ENCODE measurements around the gene RELN. TPM values are rescaled to one million over a fixed set of nuclear protein-coding genes. Genes with fewer than 3 reads are reported as not detected.

RELN gene
- total RNA-seq, 4 donors from 2014 or later = 0.57 to 4.2 (median 1.5) TPM

DNA sequence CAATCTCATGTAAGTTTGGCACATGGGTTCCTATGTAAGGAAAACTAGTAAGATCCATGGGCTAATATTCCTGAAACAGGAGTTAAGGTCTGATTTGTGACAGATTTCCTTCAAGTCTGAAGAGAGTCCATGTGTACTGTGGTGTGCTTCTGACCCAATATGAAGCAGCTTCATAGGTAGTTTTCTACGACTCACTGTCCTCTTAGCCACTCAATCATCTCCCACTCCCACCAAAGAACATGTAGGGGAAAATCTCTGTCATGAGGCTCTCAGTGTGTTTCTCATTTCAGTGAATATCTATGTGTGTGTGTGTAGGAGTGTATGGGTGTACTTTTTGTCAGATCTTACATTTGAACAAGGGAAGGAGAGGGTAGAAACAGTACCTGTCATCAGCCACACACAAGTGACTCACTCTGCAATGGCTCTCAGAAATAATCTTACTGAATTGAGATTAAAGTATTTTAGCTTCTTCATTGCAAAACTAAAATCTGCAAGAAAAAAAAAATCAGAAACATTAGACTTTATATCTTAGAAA, 31.1 kb downstream of the RELN start:
- TF ChIP-seq, protein P1, sequence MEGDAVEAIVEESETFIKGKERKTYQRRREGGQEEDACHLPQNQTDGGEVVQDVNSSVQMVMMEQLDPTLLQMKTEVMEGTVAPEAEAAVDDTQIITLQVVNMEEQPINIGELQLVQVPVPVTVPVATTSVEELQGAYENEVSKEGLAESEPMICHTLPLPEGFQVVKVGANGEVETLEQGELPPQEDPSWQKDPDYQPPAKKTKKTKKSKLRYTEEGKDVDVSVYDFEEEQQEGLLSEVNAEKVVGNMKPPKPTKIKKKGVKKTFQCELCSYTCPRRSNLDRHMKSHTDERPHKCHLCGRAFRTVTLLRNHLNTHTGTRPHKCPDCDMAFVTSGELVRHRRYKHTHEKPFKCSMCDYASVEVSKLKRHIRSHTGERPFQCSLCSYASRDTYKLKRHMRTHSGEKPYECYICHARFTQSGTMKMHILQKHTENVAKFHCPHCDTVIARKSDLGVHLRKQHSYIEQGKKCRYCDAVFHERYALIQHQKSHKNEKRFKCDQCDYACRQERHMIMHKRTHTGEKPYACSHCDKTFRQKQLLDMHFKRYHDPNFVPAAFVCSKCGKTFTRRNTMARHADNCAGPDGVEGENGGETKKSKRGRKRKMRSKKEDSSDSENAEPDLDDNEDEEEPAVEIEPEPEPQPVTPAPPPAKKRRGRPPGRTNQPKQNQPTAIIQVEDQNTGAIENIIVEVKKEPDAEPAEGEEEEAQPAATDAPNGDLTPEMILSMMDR (IDR thresholded peaks at IDR 0.05; ENCODE audit: low read depth) = no peak

DNA sequence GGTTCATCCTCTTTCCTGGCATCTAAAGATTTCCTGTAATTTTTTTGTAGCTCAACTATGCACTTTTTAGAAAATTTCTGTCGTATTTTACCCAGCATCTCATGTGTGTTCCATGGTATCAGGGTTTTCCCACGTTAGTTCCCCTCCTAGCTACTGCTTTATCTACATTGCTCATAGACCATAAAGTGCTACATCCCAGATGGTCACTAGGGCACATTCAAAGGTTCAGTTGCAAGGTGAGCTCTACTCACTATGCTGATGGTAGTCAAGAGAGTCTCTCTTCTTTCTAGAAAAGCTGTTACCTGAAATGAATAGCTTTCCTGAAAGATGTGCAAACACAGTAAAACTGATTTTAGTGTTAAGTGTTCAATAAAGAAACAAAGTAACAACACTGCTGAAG, 33.5 kb downstream of the RELN start:
- TF ChIP-seq, protein P1 (IDR thresholded peaks at IDR 0.05; ENCODE audit: low read depth) = no peak

DNA sequence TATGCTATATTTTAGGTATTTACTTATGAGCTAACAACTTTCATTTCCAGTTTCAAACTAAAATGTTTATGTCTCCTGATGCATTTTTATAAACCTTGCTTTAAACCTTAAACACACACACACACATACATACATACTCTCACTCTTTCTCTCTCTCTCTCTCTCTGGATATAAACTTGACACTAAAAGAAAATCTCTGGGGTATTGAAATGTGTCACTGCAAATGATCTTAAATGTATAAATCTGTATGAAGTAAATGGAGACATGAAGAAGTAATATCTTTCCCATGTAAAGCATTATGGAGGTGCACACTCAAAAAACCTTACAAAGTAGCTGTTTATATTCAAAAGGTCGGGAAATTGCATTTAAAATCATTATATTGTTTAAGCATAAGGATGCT, 37.0 kb downstream of the RELN start:
- TF ChIP-seq, protein P1 (IDR thresholded peaks at IDR 0.05; ENCODE audit: low read depth) = no peak

DNA sequence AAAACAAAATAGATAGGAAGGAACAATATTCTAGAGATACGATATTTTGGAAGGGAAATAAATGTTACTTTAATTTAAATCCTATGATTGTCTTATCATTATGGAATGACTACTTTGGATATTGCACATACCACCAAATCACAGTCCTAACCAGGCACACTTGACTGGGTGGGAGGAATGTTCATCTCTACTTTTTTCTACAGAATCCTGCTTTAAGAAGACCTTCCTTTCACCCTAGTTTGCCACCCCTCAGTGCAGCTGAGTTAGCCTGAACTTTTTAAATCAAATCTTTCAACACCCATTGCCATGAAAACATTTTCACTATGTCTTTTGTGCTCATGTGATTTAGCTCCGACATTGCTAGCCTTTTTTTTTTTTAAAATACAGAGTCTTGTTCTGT, 38.1 kb downstream of the RELN start:
- TF ChIP-seq, protein P1 (IDR thresholded peaks at IDR 0.05; ENCODE audit: low read depth) = no peak

DNA sequence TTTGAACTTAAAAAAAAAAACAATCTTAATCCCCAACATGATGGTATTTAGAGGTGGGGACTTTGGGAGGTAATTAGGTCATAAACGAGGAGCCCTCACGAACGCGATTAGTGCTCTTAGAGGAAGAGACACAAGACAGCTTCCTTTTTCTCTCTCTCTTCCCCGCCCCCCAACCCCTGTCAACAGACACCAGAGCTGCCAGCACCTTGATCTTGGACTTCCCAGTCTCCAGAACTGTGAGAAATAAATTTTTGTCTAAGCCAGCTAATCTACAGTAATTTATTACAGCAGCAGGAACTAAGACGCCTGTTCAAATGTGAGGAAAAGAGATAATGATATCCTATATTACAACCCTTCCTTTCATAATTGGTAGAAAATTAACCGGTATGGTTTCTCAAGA, 40.1 kb downstream of the RELN start:
- TF ChIP-seq, protein P1 (IDR thresholded peaks at IDR 0.05; ENCODE audit: low read depth) = no peak

DNA sequence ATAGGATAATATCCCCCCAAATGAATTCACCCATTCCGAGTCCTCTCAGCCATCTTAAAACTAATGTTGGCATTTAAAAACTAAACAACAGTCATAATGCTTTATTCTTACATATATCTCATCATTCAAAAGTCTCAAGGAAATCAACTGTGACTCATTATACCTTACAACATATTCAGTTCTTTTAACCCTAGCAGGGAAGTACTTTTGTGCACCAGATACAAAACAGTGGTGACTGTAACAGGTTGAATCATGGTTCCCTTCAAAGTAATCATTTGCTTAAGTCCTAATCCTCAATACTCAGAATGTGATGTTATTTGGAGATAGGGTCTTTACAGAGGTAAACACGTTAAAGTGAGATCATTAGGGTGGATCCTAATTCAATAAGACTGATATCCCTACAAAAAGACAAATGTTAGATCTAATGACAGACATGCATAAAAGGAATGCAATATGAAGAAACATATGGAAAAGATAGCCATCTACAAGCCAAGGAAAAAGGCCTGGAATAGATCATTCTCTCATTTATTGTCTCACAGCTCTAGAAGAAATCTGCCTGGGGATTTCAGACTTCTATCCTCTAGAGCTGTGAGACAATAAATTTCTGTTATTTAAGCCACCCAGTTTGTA, 42.3 kb downstream of the RELN start:
- TF ChIP-seq, protein P1 (IDR thresholded peaks at IDR 0.05; ENCODE audit: low read depth) = no peak

DNA sequence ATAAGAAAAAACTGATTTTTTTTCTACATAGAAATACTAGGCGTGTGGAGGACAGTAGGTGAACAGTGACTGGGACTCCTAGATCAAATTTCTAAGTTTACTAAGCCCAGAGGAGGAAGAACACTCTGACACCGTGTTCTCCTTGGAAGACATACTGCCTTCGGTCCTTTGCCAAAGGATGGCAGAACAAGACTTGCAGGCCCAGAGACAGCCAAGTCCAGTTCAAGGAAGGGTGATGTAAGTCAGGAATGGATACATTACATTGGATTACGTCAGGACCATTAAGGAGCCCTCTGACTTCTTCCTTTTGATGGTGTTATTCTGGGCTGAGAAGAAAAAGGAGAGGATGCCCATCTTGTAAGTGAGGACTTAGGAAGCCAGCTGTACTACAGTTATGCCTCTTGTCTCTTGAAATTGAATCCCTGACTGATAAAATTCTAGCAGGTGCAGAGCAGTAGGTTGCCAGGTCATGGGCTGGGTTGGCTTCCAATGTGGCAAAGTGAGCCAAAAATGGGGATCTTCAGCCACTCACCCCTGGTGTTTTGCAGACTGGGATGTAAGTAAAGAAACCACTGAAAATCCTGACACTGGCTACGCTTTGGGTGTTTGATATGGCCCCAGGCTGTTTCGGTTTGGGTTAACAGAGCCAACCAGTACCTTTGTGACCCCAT, 45.1 kb downstream of the RELN start:
- TF ChIP-seq, protein P1 (IDR thresholded peaks at IDR 0.05; ENCODE audit: low read depth) = no peak
